Testis (tissue), 3 donors: ENCODE data around the gene SRRD. TPM values are rescaled to one million over a fixed set of nuclear protein-coding genes. Genes with fewer than 3 reads are reported as not detected.
A peak's percentile ranks its signal among the peaks of the same experiment; 100 is the strongest.

Experiments
- DNase-seq: peaks from one replicate; pipeline ENCODE4 v3.0.0-alpha.2; 2019
- H3K27ac ChIP-seq, 2 donors: fragments of 200-600 bp; sonication (generic); one replicate each; pipeline ENCODE4 v1.5.1; 2019
- H3K27me3 ChIP-seq: fragments of 200-600 bp; sonication (generic); one replicate; pipeline ENCODE4 v1.5.1; 2019
- H3K36me3 ChIP-seq: fragments of 200-600 bp; sonication (generic); one replicate; pipeline ENCODE4 v1.5.1; 2017; ENCODE audit warnings: low read depth; ENCODE audit errors: missing control alignments
- H3K4me1 ChIP-seq: fragments of 200-600 bp; sonication (generic); one replicate; pipeline ENCODE4 v1.5.1; 2019
- H3K4me3 ChIP-seq, 2 donors: fragments of 200-600 bp; sonication (generic); one replicate each; pipeline ENCODE4 v1.5.1; 2017 to 2019
- H3K9me3 ChIP-seq: fragments of 200-600 bp; sonication (generic); one replicate; pipeline ENCODE4 v1.5.1; 2017
- CTCF ChIP-seq, 3 experiments: fragments of 450-650 bp in 2 of 3; fragments of 200-600 bp in 1 of 3; sonication (generic) in 1 of 3; IDR thresholded peaks; one replicate each; pipeline ENCODE4 v1.5.1; 2016 to 2019; ENCODE audit warnings: antibody characterized with exemption in 3 of 3, mild to moderate bottlenecking in 2 of 3, moderate library complexity in 1 of 3
- POLR2A ChIP-seq: fragments of 450-650 bp; IDR thresholded peaks from one replicate; pipeline ENCODE4 v1.6.1; 2017; ENCODE audit warnings: antibody characterized with exemption, mild to moderate bottlenecking, moderate library complexity
- WGBS, 2 donors: methylation state at CpG; one replicate each; pipeline ENCODE4 v1.1.5; 2018; 5-methylcytosine and 5-hydroxymethylcytosine counted together
- intact Hi-C: fragments of 100-400 bp; cut with DNase I; formaldehyde crosslinking; loops from one replicate; pipeline ENCODE4 v1.15.1; 2023; ENCODE audit warnings: low total_unique reads
- polyA plus RNA-seq: library from polyadenylated mRNA; stranded (reverse); fragments of 350-450 nt; fragmentation: Illumina TruSeq; extraction: RNeasy Lipid Tissue Mini Kit (QIAGEN cat#74804); gene quantifications from one replicate; pipeline ENCODE4 v1.2.3, GENCODE V29; 2014; ENCODE audit warnings: low read depth, low replicate concordance; ENCODE audit not compliant: insufficient read depth
- total RNA-seq, 2 donors: library from RNA; depleted of rRNA; stranded (reverse); fragments of >200 nt; gene quantifications; one replicate each; pipeline ENCODE4 v1.2.3, GENCODE V29; 2016

SRRD gene
- total and polyA plus RNA-seq, 3 donors from 2014 or later, result 22.7 to 37.9 (median 27.2) TPM

- H3K4me3 ChIP-seq, result no peak overlapping the region
- peaks cover 3% of the 10 kb centered on the region for H3K4me1 ChIP-seq
- TF ChIP-seq CTCF (IDR thresholded peaks at IDR 0.05) (no peak), POLR2A (no peak)
- DNase-seq, result no peak
- H3K27ac ChIP-seq, result no peak overlapping the region
- intact Hi-C loops, result no loop called here
- H3K27me3 ChIP-seq, result no peaks in the 10 kb centered on the region
- H3K36me3 ChIP-seq, result no peaks in the 10 kb centered on the region
- H3K9me3 ChIP-seq, result no peaks in the 10 kb centered on the region
- WGBS, 2 donors, result 87 to 95% methylated on average over 2 of the region's 2 CpGs
Measured at GRCh38 chr22:26501996-26502395, 18.3 kb downstream of the SRRD start.

GRCh38 chr22:26502688-26503561 lies 19.2 kb downstream of the SRRD start:
- WGBS, 2 donors, result 48 to 56% methylated on average over 3 of the region's 3 CpGs
- H3K27ac ChIP-seq, result no peak overlapping the region
- intact Hi-C loops, result no loop called here
- no peaks in the 10 kb centered on the region for H3K27me3 ChIP-seq
- DNase-seq, result peak; percentile 66
- no peaks in the 10 kb centered on the region for H3K9me3 ChIP-seq
- no peak overlapping the region for H3K4me3 ChIP-seq
- TF ChIP-seq CTCF (IDR thresholded peaks at IDR 0.05), result peak in 1 of 3 experiments; percentile 32
- TF ChIP-seq POLR2A, result no peak
- H3K4me1 ChIP-seq, result peaks cover 3% of the 10 kb centered on the region
- H3K36me3 ChIP-seq, result no peaks in the 10 kb centered on the region

DNA sequence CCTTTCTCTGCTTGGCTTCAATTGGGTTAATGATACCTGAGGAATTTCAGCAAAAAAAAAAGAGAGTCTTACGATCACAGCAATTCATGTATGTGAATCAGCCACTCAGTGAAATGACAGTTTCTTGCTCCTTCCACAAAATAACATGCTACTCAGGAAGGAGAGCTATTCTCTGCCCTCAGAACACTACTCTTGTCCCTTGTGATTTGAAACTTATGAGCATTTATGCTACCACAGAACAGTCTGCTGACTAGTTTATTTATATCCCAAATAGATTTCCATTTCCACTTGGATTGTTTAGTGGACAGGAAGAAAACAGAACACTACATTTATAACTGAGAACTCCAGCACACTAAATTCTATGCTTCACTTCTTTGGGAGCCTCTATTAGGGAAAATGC lies 20.1 kb downstream of the SRRD start:
- Histone ChIP-seq H3K9me3 (no peaks in the 10 kb centered on the region), H3K4me1 (peaks cover 3% of the 10 kb centered on the region), H3K4me3 (no peak overlapping the region), H3K27me3 (no peaks in the 10 kb centered on the region), H3K36me3 (no peaks in the 10 kb centered on the region), H3K27ac (no peak overlapping the region)
- DNase-seq, result no peak
- TF ChIP-seq POLR2A (no peak), CTCF (IDR thresholded peaks at IDR 0.05) (no peak)
- 65 to 80% methylated on average over 1 of the region's 1 CpG for WGBS, 2 donors
- intact Hi-C loops, result no loop called here

DNA sequence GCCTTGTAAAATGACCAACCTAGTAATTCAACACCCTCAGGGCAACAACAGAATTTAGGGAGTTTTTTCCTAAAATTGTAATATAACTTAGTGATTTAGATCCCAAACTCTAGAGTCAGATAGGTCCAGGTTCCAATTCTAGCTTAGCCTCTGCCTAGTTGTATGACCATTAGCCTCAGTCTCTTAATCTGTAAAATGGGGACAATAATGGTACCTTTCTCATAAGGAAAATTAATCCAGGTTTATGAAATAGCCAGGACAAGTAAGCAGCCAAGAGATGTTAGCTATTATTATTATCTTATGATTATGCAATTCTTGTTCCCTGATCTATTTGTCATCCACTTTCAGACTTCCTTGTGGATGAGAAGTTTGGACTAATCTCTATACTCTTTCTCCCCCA lies 24.5 kb downstream of the SRRD start:
- intact Hi-C loops, result no loop called here
- no peaks in the 10 kb centered on the region for H3K36me3 ChIP-seq
- no peak for TF ChIP-seq POLR2A
- no peak for TF ChIP-seq CTCF (IDR thresholded peaks at IDR 0.05)

More for the DNA sequence above, 24.5 kb downstream of the SRRD start:
- H3K27ac ChIP-seq, result no peak overlapping the region
- H3K4me3 ChIP-seq, result no peak overlapping the region
- H3K9me3 ChIP-seq, result no peaks in the 10 kb centered on the region
- peaks cover 11% of the 10 kb centered on the region for H3K4me1 ChIP-seq
- no peak for DNase-seq
- no peaks in the 10 kb centered on the region for H3K27me3 ChIP-seq
